H1 (cell line): Measurements from ENCODE around the gene WNK2. TPM values are rescaled to one million over a fixed set of nuclear protein-coding genes. Genes with fewer than 3 reads are reported as not detected.

Source experiments
- CTCF ChIA-PET: fragments of 300-600 bp; sonication (Branson Sonifier 250); formaldehyde crosslinking; loops from one replicate; lab custom pipeline; 2021; ENCODE audit not compliant: partially characterized antibody; lab: Charles Lee
- POLR2A ChIA-PET: fragments of 300-600 bp; sonication (Branson Sonifier 250); formaldehyde crosslinking; loops from one replicate; lab custom pipeline; 2021; ENCODE audit warnings: inconsistent platforms; ENCODE audit not compliant: partially characterized antibody; lab: Charles Lee
- DNase-seq, 2 experiments: peaks; one replicate each; pipeline versions ENCODE4 v3.0.0 to v3.0.0-alpha.2; 2010 to 2022; ENCODE audit warnings: low spot score in 2 of 2, low read depth in 1 of 2, mixed read lengths in 1 of 2
- FAIRE-seq: peaks from 2 replicates; lab custom pipeline; 2011; peaks lifted over from hg19 to GRCh38; lab: Jason Lieb, UNC
- H2AFZ ChIP-seq: 2 replicates; pipeline ENCODE4 v1.8.1; 2012; ENCODE audit warnings: low read length, inconsistent platforms
- H2AK5ac ChIP-seq: 2 replicates; pipeline ENCODE4 v1.6.1; 2013; ENCODE audit warnings: low read depth, low read length
- H2BK120ac ChIP-seq: replicated peaks from 2 replicates; pipeline ENCODE3; 2013; ENCODE audit warnings: low read depth, low read length, inconsistent platforms
- H2BK12ac ChIP-seq: 2 replicates; pipeline ENCODE4 v1.6.1; 2013; ENCODE audit warnings: low read depth, low read length
- H2BK15ac ChIP-seq: 2 replicates; pipeline ENCODE4 v1.6.1; 2013; ENCODE audit warnings: low read length
- H2BK20ac ChIP-seq: 2 replicates; pipeline ENCODE4 v1.6.1; 2013; ENCODE audit warnings: low read length
- H2BK5ac ChIP-seq: 2 replicates; pipeline ENCODE4 v1.6.1; 2013; ENCODE audit warnings: low read depth, low read length
- H3K14ac ChIP-seq: 2 replicates; pipeline ENCODE4 v1.6.1; 2013; ENCODE audit warnings: inconsistent platforms; ENCODE audit not compliant: insufficient read length
- H3K18ac ChIP-seq: 2 replicates; pipeline ENCODE4 v1.6.1; 2013; ENCODE audit warnings: low read length; ENCODE audit errors: extremely low read depth
- H3K23ac ChIP-seq: 2 replicates; pipeline ENCODE4 v1.6.1; 2013; ENCODE audit warnings: inconsistent platforms; ENCODE audit not compliant: insufficient read length
- H3K23me2 ChIP-seq: 2 replicates; pipeline ENCODE4 v1.6.1; 2013; ENCODE audit warnings: low read depth, low read length
- H3K27ac ChIP-seq: 2 replicates; pipeline ENCODE4 v1.6.1; 2011; ENCODE audit warnings: low read depth, low read length, inconsistent platforms
- H3K27me3 ChIP-seq, 4 experiments: replicated peaks in 1 of 4; 1 replicate in 1 of 4; 2 replicates in 3 of 4; pipeline versions ENCODE4 v1.6.1 to v1.8.1; 2011 to 2013; ENCODE audit warnings: low read length in 3 of 4, mild to moderate bottlenecking in 3 of 4, inconsistent platforms in 2 of 4, mixed read lengths in 2 of 4, moderate library complexity in 1 of 4; ENCODE audit not compliant: control insufficient read depth in 3 of 4, insufficient read depth in 3 of 4; ENCODE audit errors: extremely low read depth in 1 of 4
- H3K36me3 ChIP-seq, 4 experiments: 2 replicates each; pipeline versions ENCODE4 v1.6.1 to v1.8.1; 2011 to 2013; ENCODE audit warnings: mild to moderate bottlenecking in 4 of 4, low read length in 3 of 4, moderate library complexity in 2 of 4, control low read depth in 1 of 4, inconsistent platforms in 1 of 4; ENCODE audit not compliant: insufficient read depth in 4 of 4, control insufficient read depth in 2 of 4
- H3K4ac ChIP-seq: replicated peaks from 2 replicates; pipeline ENCODE3; 2013; ENCODE audit warnings: low read length, low read depth, mixed read lengths, inconsistent platforms; ENCODE audit not compliant: insufficient read length
- H3K4me1 ChIP-seq, 4 experiments: replicated peaks in 1 of 4; 1 replicate in 1 of 4; 2 replicates in 3 of 4; pipeline versions ENCODE4 v1.6.1 to v1.8.1; 2011 to 2013; ENCODE audit warnings: low read length in 3 of 4, inconsistent platforms in 2 of 4, mixed read lengths in 1 of 4; ENCODE audit not compliant: insufficient read depth in 4 of 4, control insufficient read depth in 3 of 4
- H3K4me2 ChIP-seq, 2 experiments: 2 replicates each; pipeline versions ENCODE4 v1.6.1 to v1.8.1; 2011 to 2013; ENCODE audit warnings: low read depth in 2 of 2, low read length in 2 of 2, control low read depth in 1 of 2, inconsistent platforms in 1 of 2, mild to moderate bottlenecking in 1 of 2; ENCODE audit not compliant: insufficient read depth in 1 of 2
- H3K4me3 ChIP-seq, 4 experiments: fragments of 200-600, 300-600 bp in 1 of 4; sonication (generic), shearing (Covaris generic), sonication (Bioruptor Twin) in 1 of 4; 2 replicates each; pipeline versions ENCODE4 v1.5.1 to v1.8.1; 2011 to 2016; ENCODE audit warnings: low read length in 4 of 4, low read depth in 3 of 4, control low read depth in 2 of 4, inconsistent platforms in 2 of 4, mild to moderate bottlenecking in 2 of 4, mixed read lengths in 1 of 4, moderate library complexity in 1 of 4; ENCODE audit not compliant: insufficient read depth in 2 of 4; ENCODE audit errors: extremely low read depth in 1 of 4
- H3K56ac ChIP-seq: replicated peaks from 2 replicates; pipeline ENCODE3; 2013; ENCODE audit warnings: low read depth, mild to moderate bottlenecking, mixed read lengths, low read length, inconsistent platforms; ENCODE audit not compliant: insufficient read length
- H3K79me1 ChIP-seq: 2 replicates; pipeline ENCODE4 v1.6.1; 2013; ENCODE audit warnings: low read depth, low read length, control low read depth
- H3K79me2 ChIP-seq, 2 experiments: 2 replicates each; pipeline versions ENCODE4 v1.6.1 to v1.8.1; 2012 to 2013; ENCODE audit warnings: low read length in 2 of 2, mild to moderate bottlenecking in 2 of 2, inconsistent platforms in 1 of 2; ENCODE audit not compliant: insufficient read depth in 2 of 2, control insufficient read depth in 1 of 2
- H3K9ac ChIP-seq, 4 experiments: replicated peaks in 1 of 4; 1 replicate in 1 of 4; 2 replicates in 3 of 4; pipeline versions ENCODE4 v1.6.1 to v1.8.1; 2011 to 2013; ENCODE audit warnings: low read depth in 3 of 4, low read length in 3 of 4, control low read depth in 2 of 4, mild to moderate bottlenecking in 2 of 4, moderate library complexity in 2 of 4, inconsistent platforms in 1 of 4; ENCODE audit errors: extremely low read depth in 1 of 4
- H3K9me3 ChIP-seq, 2 experiments: 2 replicates each; pipeline versions ENCODE4 v1.6.1 to v1.8.1; 2012 to 2013; ENCODE audit warnings: mild to moderate bottlenecking in 2 of 2, moderate library complexity in 2 of 2, control low read depth in 1 of 2, inconsistent platforms in 1 of 2, low read depth in 1 of 2, low read length in 1 of 2, mixed read lengths in 1 of 2; ENCODE audit not compliant: insufficient read depth in 2 of 2
- H4K20me1 ChIP-seq, 2 experiments: replicated peaks in 1 of 2; 2 replicates each; pipeline versions ENCODE3 to v1.8.1; 2011 to 2013; ENCODE audit warnings: inconsistent platforms in 2 of 2, low read length in 2 of 2, mild to moderate bottlenecking in 1 of 2; ENCODE audit not compliant: insufficient read depth in 2 of 2, control insufficient read depth in 1 of 2
- H4K5ac ChIP-seq: 2 replicates; pipeline ENCODE4 v1.6.1; 2013; ENCODE audit warnings: low read length, low read depth, mixed read lengths, inconsistent platforms; ENCODE audit not compliant: insufficient read length
- H4K8ac ChIP-seq: 2 replicates; pipeline ENCODE4 v1.8.0; 2013; ENCODE audit warnings: mild to moderate bottlenecking, moderate library complexity, low read length, inconsistent platforms; ENCODE audit not compliant: insufficient read depth; ENCODE audit errors: extremely low read depth
- H4K91ac ChIP-seq: replicated peaks from 2 replicates; pipeline ENCODE3; 2013; ENCODE audit warnings: low read length, mixed read lengths, inconsistent platforms; ENCODE audit not compliant: insufficient read length
- CTCF ChIP-seq, 3 experiments: IDR thresholded peaks; 1 replicate in 2 of 3; 2 replicates in 1 of 3; pipeline versions ENCODE4 v1.5.1 to v1.6.1; 2011; ENCODE audit warnings: low read length in 3 of 3, mild to moderate bottlenecking in 3 of 3, inconsistent platforms in 2 of 3, low read depth in 1 of 3, moderate library complexity in 1 of 3; ENCODE audit not compliant: insufficient read depth in 1 of 3; ENCODE audit errors: control extremely low read depth in 1 of 3
- EGR1 ChIP-seq: IDR thresholded peaks from 2 replicates; pipeline ENCODE4 v1.6.1; 2011; ENCODE audit warnings: low read depth, low read length, borderline replicate concordance
- RAD21 ChIP-seq, 2 experiments: IDR thresholded peaks in 1 of 2; conservative IDR thresholded peaks in 1 of 2; 2 replicates each; pipeline ENCODE4 v1.6.1; 2011; ENCODE audit warnings: low read depth in 2 of 2, low read length in 2 of 2, improper control_type of control experiment in 1 of 2, inconsistent platforms in 1 of 2, mild to moderate bottlenecking in 1 of 2, moderate library complexity in 1 of 2
- RXRA ChIP-seq: IDR thresholded peaks from 2 replicates; pipeline ENCODE4 v1.6.1; 2011; ENCODE audit warnings: low read depth, mild to moderate bottlenecking, low read length, moderate library complexity; ENCODE audit not compliant: insufficient read depth
- WGBS, 2 experiments: shearing (Covaris generic) in 1 of 2; methylation state at CpG; one replicate each; pipeline versions ENCODE4 v1.1.6 to v1.1.7; 2013 to 2015; ENCODE audit warnings: low lambda C conversion rate in 2 of 2, mixed read lengths in 2 of 2, inconsistent platforms in 1 of 2, low coverage in 1 of 2, missing lambda C conversion rate in 1 of 2; ENCODE audit not compliant: insufficient replicate concordance in 2 of 2, insufficient coverage in 1 of 2, insufficient read length in 1 of 2; ENCODE audit errors: extremely low coverage in 1 of 2, missing lambda C conversion rate in 1 of 2; 5-methylcytosine and 5-hydroxymethylcytosine counted together
- polyA plus RNA-seq, 7 experiments: library from polyadenylated mRNA; depleted of rRNA in 3 of 7; stranded (reverse) in 5 of 7; unstranded in 2 of 7; fragments of >200 nt in 5 of 7; fragments of 200-250 nt in 2 of 7; gene quantifications; 1 replicate in 5 of 7; 2 replicates in 1 of 7; 4 replicates in 1 of 7; pipeline versions ENCODE4 v1.2.1 to v1.2.3, GENCODE V29; 2011 to 2013; ENCODE audit warnings: missing spikeins in 2 of 7, mixed read lengths in 2 of 7
- total RNA-seq: library from RNA; stranded (reverse); fragmentation: NEBNext Ultra II Directional; extraction: Animal tissue kit (Norgen Biotek cat#: 25700); gene quantifications from 2 replicates; pipeline ENCODE4 v1.2.1, GENCODE V29; 2021
- TF ChIP-seq, protein P1 (sequence below): IDR thresholded peaks from 2 replicates; pipeline ENCODE4 v1.6.1; 2011; ENCODE audit warnings: low read length, improper control_type of control experiment

WNK2 gene
- total and polyA plus RNA-seq, 2 of the 8 experiments (the other 6 are each of a cell fraction or from before 2014, with no cell fraction given), result 12.0 to 87.2 TPM

- Histone ChIP-seq H2BK5ac (no peak overlapping the region), H3K36me3 (no peaks in the 10 kb centered on the region), H3K23me2 (no peaks in the 10 kb centered on the region), H3K56ac (no peak overlapping the region), H3K27me3 (no peaks in the 10 kb centered on the region), H3K9ac (no peak overlapping the region), H3K23ac (no peak overlapping the region), H2AK5ac (no peak overlapping the region), H2BK15ac (no peak overlapping the region), H3K27ac (no peak overlapping the region), H4K8ac (no peak overlapping the region), H4K91ac (no peak overlapping the region), H4K5ac (no peak overlapping the region), H2BK120ac (no peak overlapping the region), H3K18ac (no peak overlapping the region), H2BK20ac (no peak overlapping the region), H2BK12ac (no peak overlapping the region), H3K79me2 (no peaks in the 10 kb centered on the region), H3K4ac (no peak overlapping the region), H3K4me3 (no peak overlapping the region), H3K79me1 (no peaks in the 10 kb centered on the region), H2AFZ (no peak overlapping the region)
- peak in 1 of 2 experiments; percentile 73 for DNase-seq
- WGBS, 2 experiments, result 91% methylated on average over 6 of the region's 6 CpGs; no CpG with 5 or more reads in 1 of the 2 experiments
- CTCF ChIA-PET, result interaction anchor here (0.6 to 5.3 kb wide), 46 partner anchors 8 to 318 kb away, joined by 3 to 40 read pairs (median 4); no protein-coding TSS in a partner anchor
- TF ChIP-seq EGR1 (no peak), RXRA (no peak), CTCF (IDR thresholded peaks at IDR 0.05; ENCODE audit: control extremely low read depth in 1 of 3, insufficient read depth in 1 of 3, low read depth in 1 of 3, low read length in 3 of 3) (peak in 2 of 3 experiments; percentile 68 to 71; a peak in 3 of 4 replicates), RAD21 (IDR thresholded peaks at IDR 0.05 in 1 of 2, conservative IDR thresholded peaks at IDR 0.05 in 1 of 2; ENCODE audit: low read depth in 2 of 2, low read length in 2 of 2) (peak; percentile 56 to 66)
- TF ChIP-seq, protein P1, sequence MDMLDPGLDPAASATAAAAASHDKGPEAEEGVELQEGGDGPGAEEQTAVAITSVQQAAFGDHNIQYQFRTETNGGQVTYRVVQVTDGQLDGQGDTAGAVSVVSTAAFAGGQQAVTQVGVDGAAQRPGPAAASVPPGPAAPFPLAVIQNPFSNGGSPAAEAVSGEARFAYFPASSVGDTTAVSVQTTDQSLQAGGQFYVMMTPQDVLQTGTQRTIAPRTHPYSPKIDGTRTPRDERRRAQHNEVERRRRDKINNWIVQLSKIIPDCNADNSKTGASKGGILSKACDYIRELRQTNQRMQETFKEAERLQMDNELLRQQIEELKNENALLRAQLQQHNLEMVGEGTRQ, result peak; percentile 56
- TF ChIP-seq, all 59 proteins: peak for 3
- POLR2A ChIA-PET, result interaction anchor here (1.3 to 1.4 kb wide), 2 partner anchors 14 to 43 kb away, joined by 4 read pairs; no protein-coding TSS in a partner anchor
- Histone ChIP-seq H3K14ac (no peak overlapping the region), H3K4me1 (peaks cover 0 to 3% (median 0%) of the 10 kb centered on the region in 4 experiments; a peak in 1 of 7 replicates), H3K4me2 (no peak overlapping the region), H3K9me3 (no peaks in the 10 kb centered on the region), H4K20me1 (no peaks in the 10 kb centered on the region)
- FAIRE-seq, result no peak
Measured at GRCh38 chr9:93302586-93303257, 118.8 kb downstream of the WNK2 start.
